Activated T-helper 17 cell treated with anti-CD3 and anti-CD28 coated beads, Interleukin-2, amount 50 U/mL, for 72 hours (primary cell): Measurements from ENCODE around the gene APOBEC4. TPM values are rescaled to one million over a fixed set of nuclear protein-coding genes. Genes with fewer than 3 reads are reported as not detected.

ENCODE experiments used
- ATAC-seq: fragments of 150-1000 bp; cut with Tn5 transposase; replicated peaks from 2 replicates; pipeline ENCODE4 v1.10.0; 2021; ENCODE audit warnings: mild to moderate bottlenecking, moderate library complexity
- H3K27ac Mint-ChIP-seq: one replicate; pipeline ENCODE4 v1.8.0; 2022; ENCODE audit warnings: mixed read lengths
- H3K27me3 Mint-ChIP-seq: one replicate; pipeline ENCODE4 v1.8.0; 2022; ENCODE audit warnings: mixed read lengths
- H3K36me3 Mint-ChIP-seq: one replicate; pipeline ENCODE4 v1.8.0; 2022; ENCODE audit warnings: low read depth, mild to moderate bottlenecking, mixed read lengths
- H3K4me1 Mint-ChIP-seq: one replicate; pipeline ENCODE4 v1.8.0; 2022; ENCODE audit warnings: mixed read lengths
- H3K4me3 Mint-ChIP-seq: one replicate; pipeline ENCODE4 v1.8.0; 2022; ENCODE audit warnings: mild to moderate bottlenecking, mixed read lengths
- H3K9me3 Mint-ChIP-seq: one replicate; pipeline ENCODE4 v1.8.0; 2022; ENCODE audit warnings: mixed read lengths
- total RNA-seq, 2 donors: library from RNA; stranded (reverse); gene quantifications; one replicate each; pipeline ENCODE4 v1.2.3, GENCODE V29; 2022

Gene APOBEC4
- total RNA-seq, 2 donors from 2014 or later: not detected

DNA sequence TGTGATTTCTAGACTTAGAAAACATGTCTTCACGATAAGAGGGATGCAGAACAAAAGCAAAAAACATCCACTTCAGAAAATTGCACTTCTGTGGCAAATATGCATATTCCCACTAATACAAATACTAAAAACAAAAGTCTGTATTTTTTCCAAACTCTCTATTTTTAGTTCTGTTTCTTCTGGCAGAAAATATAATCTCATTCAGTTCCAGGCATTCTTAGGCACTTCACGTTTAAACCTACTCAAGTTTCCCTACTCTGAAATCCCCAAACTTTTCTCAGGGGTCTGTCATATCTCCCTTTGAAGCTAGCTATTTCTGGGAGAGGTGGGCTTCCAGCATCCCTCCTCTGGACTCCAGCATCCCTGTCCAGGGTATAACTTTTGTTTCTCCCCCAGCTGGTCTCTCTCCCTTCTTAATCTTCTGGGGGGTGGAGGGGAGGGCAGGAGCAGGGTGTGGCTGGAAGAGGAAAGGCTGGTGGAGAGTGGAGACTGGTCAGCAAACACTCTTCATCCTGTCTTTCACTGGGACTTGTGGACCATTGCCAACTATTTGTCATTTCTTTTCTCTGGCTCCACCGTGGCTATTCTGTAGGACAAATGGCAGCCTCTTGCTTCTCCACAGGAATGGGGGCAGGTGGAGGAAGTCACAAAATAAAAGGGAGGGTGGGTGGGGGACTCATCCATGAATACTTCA, 43.2 kb downstream of the APOBEC4 start:
- Mint-ChIP-seq H3K27me3 (no peaks in the 10 kb centered on the region), H3K36me3 (no peaks in the 10 kb centered on the region), H3K9me3 (no peaks in the 10 kb centered on the region), H3K27ac (no peak overlapping the region), H3K4me1 (no peaks in the 10 kb centered on the region), H3K4me3 (no peak overlapping the region)
- ATAC-seq: no peak

GRCh38 chr1:183609313-183609712, 43.8 kb downstream of the APOBEC4 start:
- no peak overlapping the region for H3K27ac Mint-ChIP-seq
- peak; percentile 57 for ATAC-seq
- H3K36me3 Mint-ChIP-seq: no peaks in the 10 kb centered on the region
- H3K9me3 Mint-ChIP-seq: no peaks in the 10 kb centered on the region
- H3K27me3 Mint-ChIP-seq: peaks cover under 1% of the 10 kb centered on the region
- H3K4me3 Mint-ChIP-seq: no peak overlapping the region
- H3K4me1 Mint-ChIP-seq: no peaks in the 10 kb centered on the region

DNA sequence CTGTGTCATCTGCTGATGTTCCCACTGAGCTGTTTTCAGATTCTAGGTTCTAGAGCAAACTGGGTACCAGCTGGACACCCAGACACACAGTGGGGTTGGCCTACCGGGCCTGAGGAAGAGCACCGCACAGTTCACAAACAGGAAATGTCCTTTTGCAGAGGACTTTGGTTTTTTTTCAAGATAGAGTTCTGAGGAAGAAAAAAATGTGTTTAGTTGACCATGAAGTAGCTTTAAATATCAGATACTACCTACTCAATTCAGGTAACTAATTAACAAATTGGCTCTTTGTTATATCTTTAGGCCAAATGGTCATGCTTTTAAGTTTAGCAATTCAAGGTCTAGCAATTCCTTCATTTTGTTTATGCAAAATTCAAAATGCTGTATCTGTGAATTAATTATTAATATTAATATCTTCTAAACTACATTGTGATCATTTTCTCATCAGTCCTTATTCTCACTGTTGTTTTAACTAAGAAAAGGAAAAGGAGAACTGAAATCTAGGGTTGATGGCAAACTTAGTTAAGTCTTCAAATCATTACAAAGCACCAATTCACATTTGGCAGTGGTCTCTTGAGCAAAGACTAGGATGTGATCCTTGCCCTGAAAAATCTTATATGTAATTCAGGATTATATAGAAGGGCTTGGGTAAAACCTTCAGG, 45.7 kb downstream of the APOBEC4 start:
- no peak for ATAC-seq
- Mint-ChIP-seq H3K4me3 (no peak overlapping the region), H3K27ac (peak overlapping the region; percentile 2), H3K27me3 (peaks cover 4% of the 10 kb centered on the region), H3K4me1 (peaks cover 4% of the 10 kb centered on the region), H3K36me3 (no peaks in the 10 kb centered on the region), H3K9me3 (no peaks in the 10 kb centered on the region)

DNA sequence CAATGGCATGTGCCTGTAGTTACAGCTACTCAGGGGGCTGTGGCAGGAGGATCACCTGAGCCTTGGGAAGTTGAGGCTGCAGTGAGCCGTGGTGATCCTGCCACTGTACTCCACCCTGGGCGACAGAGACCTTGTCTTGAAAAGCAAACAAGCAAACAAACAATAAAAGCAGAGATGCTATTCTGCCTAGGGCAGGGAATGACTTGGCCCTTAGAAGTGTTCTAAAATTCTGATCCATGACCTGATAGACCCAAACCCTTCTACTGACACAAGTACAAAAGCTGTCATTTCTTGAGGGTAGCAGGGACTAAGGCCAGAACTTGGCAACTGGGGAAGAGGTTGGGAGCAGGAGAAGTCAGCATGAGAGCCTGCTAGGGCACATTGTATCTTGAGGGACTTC, 47.2 kb downstream of the APOBEC4 start:
- no peak overlapping the region for H3K27ac Mint-ChIP-seq
- peaks cover 4% of the 10 kb centered on the region for H3K4me1 Mint-ChIP-seq
- no peak for ATAC-seq
- H3K9me3 Mint-ChIP-seq: no peaks in the 10 kb centered on the region
- peaks cover 4% of the 10 kb centered on the region for H3K27me3 Mint-ChIP-seq
- H3K36me3 Mint-ChIP-seq: no peaks in the 10 kb centered on the region
- no peak overlapping the region for H3K4me3 Mint-ChIP-seq

DNA sequence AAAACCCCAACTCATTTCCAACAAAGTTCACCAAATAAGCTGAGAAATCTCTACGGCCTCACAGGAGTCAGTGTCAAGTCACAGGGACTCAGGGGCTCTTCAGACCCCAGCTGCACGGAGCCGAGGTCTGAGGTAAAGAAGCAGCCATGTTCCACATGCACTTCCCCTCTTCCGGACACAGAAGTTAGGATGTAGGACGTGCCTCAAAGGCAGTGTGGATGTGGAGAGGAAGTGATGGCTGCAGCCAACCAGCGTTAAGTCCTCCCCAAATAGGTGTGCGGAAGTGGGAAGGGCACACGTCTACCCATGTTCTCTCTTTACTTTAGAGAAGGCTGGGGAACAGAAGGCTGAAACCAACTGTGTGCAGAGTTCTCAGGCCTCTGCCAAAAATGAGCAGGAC, 48.3 kb downstream of the APOBEC4 start:
- Mint-ChIP-seq H3K36me3 (no peaks in the 10 kb centered on the region), H3K4me1 (peaks cover 4% of the 10 kb centered on the region), H3K4me3 (no peak overlapping the region), H3K27ac (no peak overlapping the region), H3K9me3 (no peaks in the 10 kb centered on the region), H3K27me3 (peaks cover 4% of the 10 kb centered on the region)
- ATAC-seq: no peak

- Mint-ChIP-seq H3K36me3 (no peaks in the 10 kb centered on the region), H3K4me1 (peaks cover 4% of the 10 kb centered on the region), H3K9me3 (no peaks in the 10 kb centered on the region), H3K27ac (peak overlapping the region; percentile 22), H3K4me3 (no peak overlapping the region), H3K27me3 (peaks cover 4% of the 10 kb centered on the region)
- peak; percentile 32 for ATAC-seq
Observed at GRCh38 chr1:183604038-183604808, 48.9 kb downstream of the APOBEC4 start.

GRCh38 chr1:183602510-183602909, 50.6 kb downstream of the APOBEC4 start:
- Mint-ChIP-seq H3K27ac (no peak overlapping the region), H3K27me3 (peaks cover 4% of the 10 kb centered on the region), H3K36me3 (no peaks in the 10 kb centered on the region), H3K4me1 (peaks cover 10% of the 10 kb centered on the region), H3K4me3 (no peak overlapping the region), H3K9me3 (no peaks in the 10 kb centered on the region)
- ATAC-seq: no peak

DNA sequence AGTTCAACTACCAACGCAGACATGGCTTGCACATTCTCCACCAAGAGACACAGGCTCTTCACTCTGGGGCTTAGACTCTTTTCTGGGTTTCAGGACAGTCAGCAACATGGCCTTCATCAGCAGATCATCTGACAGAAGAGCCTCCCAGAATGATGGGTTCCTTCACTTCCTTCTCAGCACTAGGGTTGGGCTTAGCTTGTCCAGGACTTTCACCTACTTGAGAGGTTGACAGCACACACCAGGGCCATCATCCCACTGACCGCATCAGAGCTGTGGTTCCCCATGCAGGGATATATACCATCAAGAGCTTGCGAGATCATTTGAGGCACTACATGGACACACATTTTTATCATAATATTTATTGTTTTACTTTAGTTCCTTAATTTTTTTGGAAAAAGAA, 52.5 kb downstream of the APOBEC4 start:
- Mint-ChIP-seq H3K9me3 (no peaks in the 10 kb centered on the region), H3K4me1 (peaks cover 10% of the 10 kb centered on the region), H3K36me3 (no peaks in the 10 kb centered on the region), H3K4me3 (no peak overlapping the region), H3K27me3 (peaks cover 4% of the 10 kb centered on the region), H3K27ac (no peak overlapping the region)
- ATAC-seq: no peak

DNA sequence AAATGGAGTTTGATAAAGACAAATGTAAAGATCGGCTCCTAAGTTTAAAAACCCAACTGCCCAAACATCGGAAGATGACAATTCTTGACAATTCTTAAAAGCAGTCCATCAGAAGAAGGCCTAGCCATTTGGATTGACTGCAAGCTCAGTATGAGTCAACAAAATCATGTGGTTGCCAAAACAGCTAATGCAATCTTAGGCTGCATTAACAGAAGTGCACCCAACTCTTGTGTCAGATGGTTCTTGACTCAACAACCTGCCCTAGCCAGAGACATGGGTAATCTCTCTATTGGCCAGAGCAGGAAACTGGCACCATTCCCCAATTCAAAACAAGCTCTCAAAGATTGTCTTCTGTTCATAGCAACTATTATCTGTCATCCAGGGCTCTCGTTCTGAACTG, 53.0 kb downstream of the APOBEC4 start:
- Mint-ChIP-seq H3K27me3 (peaks cover 4% of the 10 kb centered on the region), H3K36me3 (no peaks in the 10 kb centered on the region), H3K27ac (no peak overlapping the region), H3K9me3 (no peaks in the 10 kb centered on the region), H3K4me3 (no peak overlapping the region), H3K4me1 (peaks cover 10% of the 10 kb centered on the region)
- peak; percentile 37 for ATAC-seq

DNA sequence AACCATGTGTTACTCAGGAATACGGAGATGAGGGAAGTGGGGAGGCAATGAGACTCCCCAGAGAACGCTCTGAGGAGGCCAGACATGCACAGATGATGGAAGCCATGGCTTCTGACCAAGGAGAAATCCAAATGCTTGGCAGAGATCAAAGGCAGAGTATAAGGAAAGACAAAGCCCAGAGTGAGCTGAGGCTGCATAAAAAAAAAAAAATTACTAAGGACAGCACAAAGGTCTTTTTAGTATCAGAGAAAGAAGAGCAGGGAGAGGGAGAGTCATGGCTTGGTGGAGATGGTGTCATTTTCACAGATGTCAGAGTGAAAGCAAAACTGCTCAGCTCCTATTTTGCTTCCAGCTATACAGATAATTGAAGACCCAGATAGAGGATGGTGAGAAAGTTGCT, 54.7 kb downstream of the APOBEC4 start:
- Mint-ChIP-seq H3K4me3 (no peak overlapping the region), H3K4me1 (peaks cover 9% of the 10 kb centered on the region), H3K9me3 (no peaks in the 10 kb centered on the region), H3K27me3 (no peaks in the 10 kb centered on the region), H3K36me3 (no peaks in the 10 kb centered on the region), H3K27ac (peak overlapping the region; percentile 28)
- ATAC-seq: peak; percentile 62

DNA sequence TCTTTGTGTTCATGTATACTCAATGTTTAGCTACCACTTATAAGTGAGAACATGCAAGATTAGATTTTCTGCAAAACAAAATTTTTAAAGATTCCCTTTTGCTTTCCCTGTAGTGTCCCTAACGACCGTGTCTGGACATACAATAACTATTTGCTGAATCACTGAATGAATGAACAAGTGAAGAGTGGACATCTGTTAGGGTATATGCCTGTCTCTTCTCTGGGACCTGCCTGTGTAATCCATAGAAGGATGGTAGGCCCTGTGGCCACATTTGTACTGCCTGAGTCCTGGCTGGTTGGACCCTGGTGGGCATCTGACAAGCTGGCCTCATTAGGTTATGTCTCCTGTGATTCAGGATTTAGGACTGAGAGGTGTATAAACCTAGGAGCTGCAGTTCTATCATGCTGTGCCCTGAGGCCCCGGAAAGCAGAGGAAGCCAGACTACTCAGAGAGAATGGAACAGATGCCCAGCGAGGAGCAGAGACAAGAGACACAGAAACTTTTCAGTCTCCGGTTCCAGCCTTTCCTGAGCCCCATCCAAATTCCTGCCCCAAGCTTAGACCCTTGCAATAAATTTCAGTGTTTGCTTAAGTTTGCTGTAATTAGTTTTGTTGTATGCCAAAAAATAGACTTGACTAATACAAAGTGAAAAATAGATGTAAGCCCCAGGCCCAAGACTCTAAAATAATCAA, 55.3 kb downstream of the APOBEC4 start:
- peak overlapping the region; percentile 28 for H3K27ac Mint-ChIP-seq
- no peak overlapping the region for H3K4me3 Mint-ChIP-seq
- no peaks in the 10 kb centered on the region for H3K9me3 Mint-ChIP-seq
- no peak for ATAC-seq
- no peaks in the 10 kb centered on the region for H3K27me3 Mint-ChIP-seq
- peaks cover 12% of the 10 kb centered on the region for H3K4me1 Mint-ChIP-seq
- no peaks in the 10 kb centered on the region for H3K36me3 Mint-ChIP-seq

DNA sequence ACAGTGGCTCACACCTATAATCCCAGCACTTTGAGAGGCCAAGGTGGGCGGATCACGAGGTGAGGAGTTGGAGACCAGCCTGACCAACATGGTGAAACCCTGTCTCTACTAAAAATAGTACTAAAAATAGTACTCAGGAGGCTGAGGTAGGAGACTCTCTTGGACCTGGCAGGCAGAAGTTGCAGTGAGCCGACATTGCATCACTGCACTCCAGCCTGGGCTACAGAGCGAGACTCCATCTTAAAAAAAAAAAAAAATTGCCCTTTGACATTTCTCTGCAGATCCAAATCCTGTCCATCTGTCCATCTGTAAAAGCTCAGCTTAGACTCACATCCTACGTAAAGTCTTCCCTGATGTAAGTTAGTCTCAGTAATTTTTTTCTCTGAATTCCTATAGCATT, 56.6 kb downstream of the APOBEC4 start:
- ATAC-seq: no peak
- H3K27me3 Mint-ChIP-seq: no peaks in the 10 kb centered on the region
- H3K27ac Mint-ChIP-seq: no peak overlapping the region
- no peak overlapping the region for H3K4me3 Mint-ChIP-seq
- H3K4me1 Mint-ChIP-seq: peaks cover 12% of the 10 kb centered on the region
- no peaks in the 10 kb centered on the region for H3K36me3 Mint-ChIP-seq
- no peaks in the 10 kb centered on the region for H3K9me3 Mint-ChIP-seq
